Endodermal cell (in vitro differentiated cells): ENCODE data around the gene RNF32. TPM values are rescaled to one million over a fixed set of nuclear protein-coding genes. Genes with fewer than 3 reads are reported as not detected.

Experiments
- DNase-seq: peaks from one replicate; pipeline ENCODE4 v3.0.0-alpha.2; 2017
- H3K27ac ChIP-seq: 2 replicates; pipeline ENCODE4 v1.5.1; 2013; ENCODE audit warnings: mild to moderate bottlenecking, low read depth, low read length, moderate library complexity
- H3K27me3 ChIP-seq: 2 replicates; pipeline ENCODE4 v1.6.1; 2013; ENCODE audit warnings: mild to moderate bottlenecking, low read length, moderate library complexity; ENCODE audit not compliant: insufficient read depth, control insufficient read depth, poor library complexity, severe bottlenecking
- H3K36me3 ChIP-seq: 2 replicates; pipeline ENCODE4 v1.7.0; 2013; ENCODE audit warnings: mild to moderate bottlenecking, low read length, moderate library complexity; ENCODE audit not compliant: control insufficient read depth, insufficient read depth
- H3K4me1 ChIP-seq: one replicate; pipeline ENCODE4 v1.7.0; 2013; ENCODE audit warnings: low read length; ENCODE audit not compliant: control insufficient read depth, insufficient read depth
- H3K4me3 ChIP-seq: 2 replicates; pipeline ENCODE4 v1.5.1; 2013; ENCODE audit warnings: mild to moderate bottlenecking, low read length, moderate library complexity
- H3K9ac ChIP-seq: 2 replicates; pipeline ENCODE4 v1.6.1; 2013; ENCODE audit warnings: mild to moderate bottlenecking, low read length, moderate library complexity; ENCODE audit not compliant: poor library complexity, severe bottlenecking; ENCODE audit errors: extremely low read depth
- H3K9me3 ChIP-seq: 2 replicates; pipeline ENCODE4 v1.6.1; 2013; ENCODE audit warnings: mild to moderate bottlenecking, low read length, moderate library complexity; ENCODE audit not compliant: control insufficient read depth
- H3K27ac Mint-ChIP-seq: 2 replicates; pipeline ENCODE4 v1.8.0; 2020; ENCODE audit warnings: mixed read lengths
- H3K27me3 Mint-ChIP-seq: 2 replicates; pipeline ENCODE4 v1.8.0; 2021; ENCODE audit warnings: mild to moderate bottlenecking, mixed read lengths; ENCODE audit not compliant: insufficient read depth
- H3K36me3 Mint-ChIP-seq: 2 replicates; pipeline ENCODE4 v1.8.0; 2020; ENCODE audit warnings: low read depth, mixed read lengths
- H3K4me1 Mint-ChIP-seq: 2 replicates; pipeline ENCODE4 v1.8.0; 2020; ENCODE audit warnings: mixed read lengths
- H3K4me3 Mint-ChIP-seq: 2 replicates; pipeline ENCODE4 v1.8.0; 2020; ENCODE audit warnings: mild to moderate bottlenecking, moderate library complexity, mixed read lengths
- H3K9me3 Mint-ChIP-seq: 2 replicates; pipeline ENCODE4 v1.8.0; 2020; ENCODE audit warnings: mild to moderate bottlenecking, mixed read lengths
- WGBS, 2 experiments: methylation state at CpG; one replicate each; pipeline versions ENCODE4 v1.1.5 to v1.1.7; 2013; ENCODE audit warnings: missing lambda C conversion rate in 2 of 2, mixed read lengths in 1 of 2; ENCODE audit not compliant: insufficient coverage in 1 of 2, insufficient read length in 1 of 2; 5-methylcytosine and 5-hydroxymethylcytosine counted together
- total RNA-seq, 2 donors: library from RNA; stranded (reverse); fragmentation: NEBNext Ultra II Directional in 1 of 2; extraction: Animal tissue kit (Norgen Biotek cat#: 25700) in 1 of 2; gene quantifications; 2 replicates in 1 of 2; 3 replicates in 1 of 2; pipeline ENCODE4 v1.2.1, GENCODE V29; 2021
- TF ChIP-seq, protein P1 (sequence below): fragments of 200-600 bp; sonication (generic); conservative IDR thresholded peaks from 2 replicates; pipeline ENCODE4 v1.5.0; 2021; ENCODE audit warnings: antibody characterized with exemption, mild to moderate bottlenecking

RNF32 gene
- total RNA-seq, 2 donors from 2014 or later: 1.1 to 2.5 TPM

DNA sequence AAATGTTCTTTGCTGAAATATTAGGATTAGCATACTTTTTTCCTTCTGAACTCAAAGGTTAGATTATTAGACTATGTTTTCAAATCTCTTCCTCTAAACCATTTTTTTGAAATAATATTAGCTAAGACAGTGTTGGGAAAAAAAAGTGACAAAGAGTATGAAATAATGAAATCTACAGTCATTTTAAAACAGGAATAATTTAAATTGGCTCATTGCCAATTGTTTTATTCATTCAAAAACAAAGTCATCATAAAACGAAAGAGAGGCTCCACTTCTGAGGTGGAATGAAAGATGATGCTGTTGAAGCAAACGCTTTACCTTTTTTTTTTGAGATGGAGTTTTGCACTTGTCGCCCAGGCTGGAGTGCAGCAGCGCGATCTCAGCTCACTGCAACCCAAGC lies 51.2 kb downstream of the RNF32 start:
- Histone ChIP-seq H3K27me3 (no peaks in the 10 kb centered on the region), H3K9me3 (peaks cover 25% of the 10 kb centered on the region), H3K4me1 (peaks cover 17% of the 10 kb centered on the region), H3K36me3 (peaks cover 10% of the 10 kb centered on the region), H3K9ac (no peak overlapping the region), H3K4me3 (no peak overlapping the region), H3K27ac (no peak overlapping the region)
- Mint-ChIP-seq H3K4me1 (peaks cover 27% of the 10 kb centered on the region), H3K9me3 (peaks cover 23% of the 10 kb centered on the region), H3K4me3 (no peak overlapping the region), H3K27ac (no peak overlapping the region), H3K27me3 (no peaks in the 10 kb centered on the region), H3K36me3 (peaks cover 25% of the 10 kb centered on the region)
- no peak for DNase-seq
- WGBS, 2 experiments: 77 to 100% methylated on average over 2 to 5 of the region's 5 CpGs
- TF ChIP-seq, protein P1, sequence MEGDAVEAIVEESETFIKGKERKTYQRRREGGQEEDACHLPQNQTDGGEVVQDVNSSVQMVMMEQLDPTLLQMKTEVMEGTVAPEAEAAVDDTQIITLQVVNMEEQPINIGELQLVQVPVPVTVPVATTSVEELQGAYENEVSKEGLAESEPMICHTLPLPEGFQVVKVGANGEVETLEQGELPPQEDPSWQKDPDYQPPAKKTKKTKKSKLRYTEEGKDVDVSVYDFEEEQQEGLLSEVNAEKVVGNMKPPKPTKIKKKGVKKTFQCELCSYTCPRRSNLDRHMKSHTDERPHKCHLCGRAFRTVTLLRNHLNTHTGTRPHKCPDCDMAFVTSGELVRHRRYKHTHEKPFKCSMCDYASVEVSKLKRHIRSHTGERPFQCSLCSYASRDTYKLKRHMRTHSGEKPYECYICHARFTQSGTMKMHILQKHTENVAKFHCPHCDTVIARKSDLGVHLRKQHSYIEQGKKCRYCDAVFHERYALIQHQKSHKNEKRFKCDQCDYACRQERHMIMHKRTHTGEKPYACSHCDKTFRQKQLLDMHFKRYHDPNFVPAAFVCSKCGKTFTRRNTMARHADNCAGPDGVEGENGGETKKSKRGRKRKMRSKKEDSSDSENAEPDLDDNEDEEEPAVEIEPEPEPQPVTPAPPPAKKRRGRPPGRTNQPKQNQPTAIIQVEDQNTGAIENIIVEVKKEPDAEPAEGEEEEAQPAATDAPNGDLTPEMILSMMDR: no peak

GRCh38 chr7:156692849-156693248 lies 52.3 kb downstream of the RNF32 start:
- Mint-ChIP-seq H3K36me3 (peaks cover 36% of the 10 kb centered on the region), H3K27ac (no peak overlapping the region), H3K27me3 (no peaks in the 10 kb centered on the region), H3K4me1 (peaks cover 17% of the 10 kb centered on the region), H3K9me3 (peaks cover 34% of the 10 kb centered on the region), H3K4me3 (no peak overlapping the region)
- H3K36me3 ChIP-seq: peaks cover 10% of the 10 kb centered on the region
- peaks cover 36% of the 10 kb centered on the region for H3K9me3 ChIP-seq
- no peak overlapping the region for H3K9ac ChIP-seq
- DNase-seq: no peak
- no peaks in the 10 kb centered on the region for H3K27me3 ChIP-seq
- WGBS, 2 experiments: no CpG with 5 or more reads among the region's 1 CpG
- H3K4me1 ChIP-seq: peaks cover 8% of the 10 kb centered on the region
- no peak overlapping the region for H3K4me3 ChIP-seq
- TF ChIP-seq, protein P1: no peak
- no peak overlapping the region for H3K27ac ChIP-seq

DNA sequence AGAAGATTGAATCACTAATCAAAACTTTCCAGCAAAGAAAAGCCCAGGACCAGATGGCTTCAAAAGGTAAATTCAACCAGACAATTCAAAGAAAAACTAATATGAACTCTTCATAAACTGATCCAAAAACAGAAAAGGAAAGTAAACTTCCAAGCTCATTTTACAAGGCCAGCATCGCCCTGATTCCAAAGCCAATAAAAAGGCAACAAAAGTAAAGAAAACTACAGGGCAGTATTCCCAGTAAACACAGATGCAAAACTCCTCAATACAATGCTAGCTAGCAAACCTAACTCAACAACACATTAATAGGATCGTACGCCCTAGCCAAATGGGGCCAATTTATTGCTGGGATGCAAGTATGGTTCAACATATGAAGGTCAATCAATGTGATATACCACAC lies 53.1 kb downstream of the RNF32 start:
- Histone ChIP-seq H3K4me3 (no peak overlapping the region), H3K27me3 (no peaks in the 10 kb centered on the region), H3K9me3 (peaks cover 44% of the 10 kb centered on the region), H3K27ac (no peak overlapping the region), H3K4me1 (peaks cover 2% of the 10 kb centered on the region), H3K9ac (no peak overlapping the region), H3K36me3 (peaks cover 10% of the 10 kb centered on the region)
- DNase-seq: no peak
- Mint-ChIP-seq H3K27me3 (no peaks in the 10 kb centered on the region), H3K4me1 (peaks cover 9% of the 10 kb centered on the region), H3K4me3 (no peak overlapping the region), H3K36me3 (peaks cover 43% of the 10 kb centered on the region), H3K27ac (no peak overlapping the region), H3K9me3 (peaks cover 42% of the 10 kb centered on the region)
- 94% methylated on average over 3 of the region's 3 CpGs; no CpG with 5 or more reads in 1 of the 2 experiments for WGBS, 2 experiments
- TF ChIP-seq, protein P1: no peak
